Vagina (tissue), 2 donors: Measurements from ENCODE around the gene LCE3D.

Source experiments
- POLR2AphosphoS5 ChIP-seq, 2 donors: sonication (generic); formaldehyde crosslinking; IDR thresholded peaks; one replicate each; pipeline ENCODE4 v1.9.0; 2017; ENCODE audit warnings: antibody characterized with exemption in 2 of 2, mild to moderate bottlenecking in 2 of 2, low read depth in 1 of 2; ENCODE audit not compliant: insufficient read depth in 1 of 2
- TF ChIP-seq, protein P1 (sequence below), 3 experiments: fragments of 450-650 bp in 2 of 3; fragments of 200-600 bp in 1 of 3; sonication (generic) in 1 of 3; IDR thresholded peaks; one replicate each; pipeline ENCODE4 v1.5.1; 2017 to 2019; ENCODE audit warnings: antibody characterized with exemption in 3 of 3, mild to moderate bottlenecking in 2 of 3, moderate library complexity in 2 of 3

DNA sequence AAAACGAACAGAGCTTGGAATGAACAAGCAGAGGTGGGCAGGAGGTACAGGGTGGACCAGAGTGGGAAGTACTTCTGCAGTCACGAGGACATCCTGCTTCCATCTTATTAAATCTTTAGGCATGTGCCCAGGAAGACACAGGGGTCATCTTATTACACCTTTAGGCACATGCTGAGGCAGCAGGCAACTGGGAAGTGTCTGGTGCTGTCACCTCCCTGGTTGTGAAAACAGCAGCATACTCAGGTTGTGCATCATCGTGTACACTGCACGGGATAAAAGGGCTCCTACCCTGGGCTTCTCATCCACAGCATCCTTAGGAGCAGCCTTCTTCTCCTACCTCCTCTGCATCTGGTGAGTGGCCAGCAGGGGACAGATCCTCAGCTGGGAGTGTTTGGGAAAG, 19.6 kb upstream of the LCE3D start, which contains the start of gene LCE3C:
- TF ChIP-seq, protein P1, sequence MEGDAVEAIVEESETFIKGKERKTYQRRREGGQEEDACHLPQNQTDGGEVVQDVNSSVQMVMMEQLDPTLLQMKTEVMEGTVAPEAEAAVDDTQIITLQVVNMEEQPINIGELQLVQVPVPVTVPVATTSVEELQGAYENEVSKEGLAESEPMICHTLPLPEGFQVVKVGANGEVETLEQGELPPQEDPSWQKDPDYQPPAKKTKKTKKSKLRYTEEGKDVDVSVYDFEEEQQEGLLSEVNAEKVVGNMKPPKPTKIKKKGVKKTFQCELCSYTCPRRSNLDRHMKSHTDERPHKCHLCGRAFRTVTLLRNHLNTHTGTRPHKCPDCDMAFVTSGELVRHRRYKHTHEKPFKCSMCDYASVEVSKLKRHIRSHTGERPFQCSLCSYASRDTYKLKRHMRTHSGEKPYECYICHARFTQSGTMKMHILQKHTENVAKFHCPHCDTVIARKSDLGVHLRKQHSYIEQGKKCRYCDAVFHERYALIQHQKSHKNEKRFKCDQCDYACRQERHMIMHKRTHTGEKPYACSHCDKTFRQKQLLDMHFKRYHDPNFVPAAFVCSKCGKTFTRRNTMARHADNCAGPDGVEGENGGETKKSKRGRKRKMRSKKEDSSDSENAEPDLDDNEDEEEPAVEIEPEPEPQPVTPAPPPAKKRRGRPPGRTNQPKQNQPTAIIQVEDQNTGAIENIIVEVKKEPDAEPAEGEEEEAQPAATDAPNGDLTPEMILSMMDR (IDR thresholded peaks at IDR 0.05), result no peak
- TF ChIP-seq POLR2AphosphoS5 (IDR thresholded peaks at IDR 0.05; ENCODE audit: insufficient read depth in 1 of 2, low read depth in 1 of 2), result no peak
